Measurements from ENCODE around the gene HS1BP3.

DNA sequence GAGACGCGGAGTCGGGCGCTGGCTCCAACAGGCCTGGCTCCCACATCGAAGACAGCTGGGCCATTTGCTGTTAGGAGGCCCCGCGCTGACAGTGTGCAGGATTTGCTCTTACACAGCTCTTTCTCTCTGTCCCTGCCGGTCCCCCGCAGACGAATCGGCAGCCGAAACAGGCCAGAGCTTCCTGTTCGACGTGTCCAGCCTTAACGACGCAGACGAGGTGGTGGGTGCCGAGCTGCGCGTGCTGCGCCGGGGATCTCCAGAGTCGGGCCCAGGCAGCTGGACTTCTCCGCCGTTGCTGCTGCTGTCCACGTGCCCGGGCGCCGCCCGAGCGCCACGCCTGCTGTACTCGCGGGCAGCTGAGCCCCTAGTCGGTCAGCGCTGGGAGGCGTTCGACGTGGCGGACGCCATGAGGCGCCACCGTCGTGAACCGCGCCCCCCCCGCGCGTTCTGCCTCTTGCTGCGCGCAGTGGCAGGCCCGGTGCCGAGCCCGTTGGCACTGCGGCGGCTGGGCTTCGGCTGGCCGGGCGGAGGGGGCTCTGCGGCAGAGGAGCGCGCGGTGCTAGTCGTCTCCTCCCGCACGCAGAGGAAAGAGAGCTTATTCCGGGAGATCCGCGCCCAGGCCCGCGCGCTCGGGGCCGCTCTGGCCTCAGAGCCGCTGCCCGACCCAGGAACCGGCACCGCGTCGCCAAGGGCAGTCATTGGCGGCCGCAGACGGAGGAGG lies 19.6 kb upstream of the HS1BP3 start:
- no peak for TF ChIP-seq POLR2A (IDR thresholded peaks at IDR 0.05)
- TF ChIP-seq, protein P1, sequence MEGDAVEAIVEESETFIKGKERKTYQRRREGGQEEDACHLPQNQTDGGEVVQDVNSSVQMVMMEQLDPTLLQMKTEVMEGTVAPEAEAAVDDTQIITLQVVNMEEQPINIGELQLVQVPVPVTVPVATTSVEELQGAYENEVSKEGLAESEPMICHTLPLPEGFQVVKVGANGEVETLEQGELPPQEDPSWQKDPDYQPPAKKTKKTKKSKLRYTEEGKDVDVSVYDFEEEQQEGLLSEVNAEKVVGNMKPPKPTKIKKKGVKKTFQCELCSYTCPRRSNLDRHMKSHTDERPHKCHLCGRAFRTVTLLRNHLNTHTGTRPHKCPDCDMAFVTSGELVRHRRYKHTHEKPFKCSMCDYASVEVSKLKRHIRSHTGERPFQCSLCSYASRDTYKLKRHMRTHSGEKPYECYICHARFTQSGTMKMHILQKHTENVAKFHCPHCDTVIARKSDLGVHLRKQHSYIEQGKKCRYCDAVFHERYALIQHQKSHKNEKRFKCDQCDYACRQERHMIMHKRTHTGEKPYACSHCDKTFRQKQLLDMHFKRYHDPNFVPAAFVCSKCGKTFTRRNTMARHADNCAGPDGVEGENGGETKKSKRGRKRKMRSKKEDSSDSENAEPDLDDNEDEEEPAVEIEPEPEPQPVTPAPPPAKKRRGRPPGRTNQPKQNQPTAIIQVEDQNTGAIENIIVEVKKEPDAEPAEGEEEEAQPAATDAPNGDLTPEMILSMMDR (IDR thresholded peaks at IDR 0.05) = no peak
